Ishikawa (cell line): ENCODE data around the gene OXTR.

Experiments
- CEBPB ChIP-seq: IDR thresholded peaks from 2 replicates; pipeline ENCODE4 v1.6.1; 2012
- CREB1 ChIP-seq: IDR thresholded peaks from 2 replicates; pipeline ENCODE4 v1.6.1; 2012; ENCODE audit warnings: low read depth
- EGR1 ChIP-seq: IDR thresholded peaks from 2 replicates; pipeline ENCODE4 v1.6.1; 2012
- EP300 ChIP-seq: IDR thresholded peaks from 2 replicates; pipeline ENCODE4 v1.6.1; 2012; ENCODE audit warnings: borderline replicate concordance
- FOXM1 ChIP-seq: IDR thresholded peaks from 2 replicates; pipeline ENCODE4 v1.6.1; 2012; ENCODE audit warnings: low read depth, borderline replicate concordance
- MAX ChIP-seq: IDR thresholded peaks from 2 replicates; pipeline ENCODE4 v1.6.1; 2012
- NFIC ChIP-seq: IDR thresholded peaks from 2 replicates; pipeline ENCODE4 v1.6.1; 2012
- RAD21 ChIP-seq: IDR thresholded peaks from 2 replicates; pipeline ENCODE4 v1.6.1; 2012; ENCODE audit warnings: low read depth
- REST ChIP-seq: IDR thresholded peaks from 2 replicates; pipeline ENCODE4 v1.6.1; 2012; ENCODE audit warnings: low read depth, mild to moderate bottlenecking
- TAF1 ChIP-seq: IDR thresholded peaks from 2 replicates; pipeline ENCODE4 v1.6.1; 2012; ENCODE audit warnings: low read depth, mild to moderate bottlenecking
- TCF12 ChIP-seq: IDR thresholded peaks from 2 replicates; pipeline ENCODE4 v1.6.1; 2012; ENCODE audit warnings: low read depth
- TEAD4 ChIP-seq: IDR thresholded peaks from 2 replicates; pipeline ENCODE4 v1.6.1; 2012
- USF1 ChIP-seq: IDR thresholded peaks from 2 replicates; pipeline ENCODE4 v1.6.1; 2012
- YY1 ChIP-seq: IDR thresholded peaks from 2 replicates; pipeline ENCODE4 v1.6.1; 2012; ENCODE audit warnings: low read depth
- ZBTB7A ChIP-seq: IDR thresholded peaks from 2 replicates; pipeline ENCODE4 v1.6.1; 2012; ENCODE audit warnings: low read depth

The OXTR gene

GRCh38 chr3:8743021-8743601 is 26.3 kb downstream of the OXTR start:
- TF ChIP-seq NFIC (no peak), TAF1 (no peak), USF1 (no peak), RAD21 (no peak), YY1 (no peak), REST (no peak), CEBPB (no peak), EGR1 (no peak), FOXM1 (no peak), MAX (no peak), EP300 (no peak), TCF12 (no peak), TEAD4 (no peak), CREB1 (no peak), ZBTB7A (no peak)

GRCh38 chr3:8741581-8742261 is 27.7 kb downstream of the OXTR start:
- TF ChIP-seq USF1 (no peak), ZBTB7A (0 out of 2 replicates have a peak, but pooled peaks have one; percentile 4), RAD21 (no peak), TCF12 (0 out of 2 replicates have a peak, but pooled peaks have one; percentile 53), YY1 (no peak), EGR1 (peak; percentile 96), CEBPB (no peak), TAF1 (no peak), EP300 (peak; percentile 53; the same call in 1 of the 2 replicates), TEAD4 (peak; percentile 77), FOXM1 (no peak), MAX (no peak), CREB1 (no peak), REST (peak; percentile 55), NFIC (no peak)

- peak; percentile 60 for TF ChIP-seq TEAD4
- no peak for TF ChIP-seq CREB1
- peak; percentile 42; the same call in 1 of the 2 replicates for TF ChIP-seq YY1
These were observed 29.5 kb downstream of the OXTR start for GRCh38 chr3:8739757-8740504.

- TF ChIP-seq FOXM1 (no peak), MAX (no peak), NFIC (no peak), ZBTB7A (no peak), REST (no peak), EP300 (no peak), RAD21 (no peak), YY1 (no peak), CEBPB (no peak), TAF1 (no peak)
These were observed 30.8 kb downstream of the OXTR start for GRCh38 chr3:8738639-8739038.
